Activated CD4-positive, alpha-beta T cell treated with anti-CD3 and anti-CD28 coated beads for 36 hours (primary cell): ENCODE data around the gene SNX9. TPM values are rescaled to one million over a fixed set of nuclear protein-coding genes. Genes with fewer than 3 reads are reported as not detected.
A peak's percentile ranks its signal among the peaks of the same experiment; 100 is the strongest.

Source experiments
- ATAC-seq: fragments of 200-7000 bp; cut with Tn5 transposase; one replicate; pipeline ENCODE4 v1.10.0; 2021; ENCODE audit warnings: mild to moderate bottlenecking, moderate library complexity
- CTCF ChIA-PET: fragments of 350-600 bp; sonication (Branson Sonifier 250); formaldehyde crosslinking; loops from one replicate; lab custom pipeline; 2021; ENCODE audit warnings: antibody characterized with exemption; lab: Charles Lee
- POLR2A ChIA-PET: fragments of 350-600 bp; sonication (Branson Sonifier 250); formaldehyde crosslinking; loops from one replicate; lab custom pipeline; 2021; ENCODE audit warnings: antibody characterized with exemption, inconsistent platforms; lab: Charles Lee
- DNase-seq: peaks from one replicate; pipeline ENCODE4 v3.0.0-alpha.2; 2020
- H3K27ac Mint-ChIP-seq: one replicate; pipeline ENCODE4 v1.8.0; 2021; ENCODE audit warnings: mixed read lengths
- H3K27me3 Mint-ChIP-seq: one replicate; pipeline ENCODE4 v1.8.0; 2021; ENCODE audit warnings: mixed read lengths
- H3K36me3 Mint-ChIP-seq: one replicate; pipeline ENCODE4 v1.8.0; 2021; ENCODE audit warnings: low read depth, mixed read lengths
- H3K4me1 Mint-ChIP-seq: one replicate; pipeline ENCODE4 v1.8.0; 2021; ENCODE audit warnings: mixed read lengths
- H3K4me3 Mint-ChIP-seq: one replicate; pipeline ENCODE4 v1.8.0; 2021; ENCODE audit warnings: mild to moderate bottlenecking, moderate library complexity, mixed read lengths
- H3K9me3 Mint-ChIP-seq: one replicate; pipeline ENCODE4 v1.8.0; 2021; ENCODE audit warnings: low read depth, mixed read lengths
- intact Hi-C, 2 experiments: fragments of 100-400 bp; cut with DNase I in 1 of 2; cut with micrococcal nuclease in 1 of 2; formaldehyde crosslinking; loops; one replicate each; pipeline versions ENCODE4 v1.14.2 to v1.15.1; 2022 to 2024; cut with DNase I, micrococcal nuclease
- total RNA-seq, 2 experiments: library from RNA; stranded (reverse); gene quantifications; one replicate each; pipeline ENCODE4 v1.2.3, GENCODE V29; 2021

SNX9 gene
- total RNA-seq, 2 experiments from 2014 or later: 39.4 to 43.3 TPM

DNA sequence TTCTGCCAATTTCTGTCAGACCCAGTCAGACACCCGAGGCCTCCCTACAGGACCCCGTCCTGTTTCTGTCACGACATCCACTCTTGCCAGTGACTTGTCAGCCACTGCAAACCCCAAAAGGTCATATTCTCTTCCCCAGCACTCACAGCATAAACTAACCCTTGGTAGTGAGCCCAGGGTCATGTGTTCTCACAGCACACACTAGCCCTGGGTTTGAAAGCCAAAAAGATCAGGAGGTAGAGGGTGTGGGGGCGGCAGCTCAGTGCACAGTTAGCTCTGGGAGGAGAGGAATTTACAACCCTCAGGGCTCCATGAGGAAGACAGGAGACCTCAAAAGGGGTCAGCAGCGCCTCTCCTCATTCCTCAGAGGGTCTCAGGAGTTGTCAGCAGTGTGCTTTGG, 9.9 kb upstream of the SNX9 start:
- POLR2A ChIA-PET: no interaction called here
- ATAC-seq: no peak

DNA sequence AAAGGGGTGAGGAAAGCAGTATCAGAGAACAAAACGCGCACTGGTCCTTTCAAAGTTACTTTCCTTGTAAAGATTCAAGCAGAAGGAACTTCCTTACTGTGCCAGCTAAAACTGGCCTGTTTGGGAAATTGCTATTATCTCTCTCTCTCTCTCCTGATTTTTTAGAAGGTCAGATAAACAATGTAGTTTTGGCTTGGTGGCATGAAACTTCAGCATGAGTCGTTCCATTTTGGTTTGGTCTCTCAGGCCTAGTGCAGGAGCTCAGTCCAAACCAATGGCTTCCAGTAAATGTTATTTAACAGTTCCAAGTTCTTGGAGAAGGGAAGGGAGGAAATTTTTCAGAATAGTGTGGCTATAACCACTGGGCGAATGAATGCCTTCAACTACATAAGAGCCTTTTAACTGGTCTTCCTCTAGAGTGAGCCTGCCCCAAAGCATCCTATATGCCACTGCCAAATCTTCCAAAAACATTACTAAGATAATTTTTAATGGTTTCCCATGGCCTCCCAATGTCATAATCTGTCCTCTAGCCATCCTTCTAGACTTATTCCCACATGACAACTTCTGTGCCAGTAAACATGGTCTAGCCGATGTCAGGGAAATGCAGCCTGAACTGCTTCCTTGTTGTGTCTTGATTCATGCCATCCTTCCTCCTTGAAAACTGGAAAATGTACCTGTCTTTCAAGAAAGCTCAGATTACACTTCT, 9.1 kb upstream of the SNX9 start:
- DNase-seq (no peak), ATAC-seq (no peak)
- POLR2A ChIA-PET: no interaction called here
- Mint-ChIP-seq H3K27ac (no peak overlapping the region), H3K27me3 (peaks cover 7% of the 10 kb centered on the region), H3K36me3 (peaks cover 4% of the 10 kb centered on the region), H3K4me1 (peaks cover 53% of the 10 kb centered on the region), H3K9me3 (peaks cover 6% of the 10 kb centered on the region), H3K4me3 (no peak overlapping the region)
- CTCF ChIA-PET: interaction anchor here (0.6 to 0.8 kb wide), 2 partner anchors 13 to 1057 kb away, joined by 3 read pairs; no protein-coding TSS in a partner anchor
- intact Hi-C loops: no loop called here

More for the DNA sequence above, 9.9 kb upstream of the SNX9 start:
- peaks cover 8% of the 10 kb centered on the region for H3K36me3 Mint-ChIP-seq
- H3K9me3 Mint-ChIP-seq: peaks cover 6% of the 10 kb centered on the region
- no peak overlapping the region for H3K27ac Mint-ChIP-seq
- H3K4me1 Mint-ChIP-seq: peaks cover 50% of the 10 kb centered on the region
- H3K4me3 Mint-ChIP-seq: no peak overlapping the region
- DNase-seq: no peak
- intact Hi-C loops: no loop called here
- CTCF ChIA-PET: no interaction called here
- peaks cover under 1% of the 10 kb centered on the region for H3K27me3 Mint-ChIP-seq

DNA sequence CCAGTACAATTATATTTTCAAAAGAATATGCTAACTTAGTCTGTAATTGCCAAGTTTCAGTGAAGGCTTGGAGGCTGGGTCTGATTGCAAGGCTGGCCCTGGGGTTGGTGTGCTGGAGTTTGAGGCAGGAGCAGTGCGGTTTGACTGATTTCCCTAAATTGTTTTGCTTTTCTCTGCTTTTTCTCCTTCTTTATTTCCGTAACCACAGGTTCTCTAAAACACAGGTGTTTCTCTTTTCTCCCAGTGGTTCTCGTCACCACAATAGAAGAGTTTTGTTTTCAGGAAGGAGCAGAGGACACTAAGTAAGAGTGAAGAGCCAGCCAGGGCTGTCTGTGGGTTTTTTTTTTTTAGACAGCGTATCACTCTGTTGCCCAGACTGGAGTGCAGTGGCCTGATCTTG, 8.2 kb upstream of the SNX9 start:
- ATAC-seq (peak; percentile 65), DNase-seq (no peak)
- Mint-ChIP-seq H3K36me3 (peaks cover 4% of the 10 kb centered on the region), H3K4me3 (no peak overlapping the region), H3K27me3 (peaks cover 7% of the 10 kb centered on the region), H3K27ac (peak overlapping the region; percentile 42), H3K9me3 (peaks cover 2% of the 10 kb centered on the region), H3K4me1 (peaks cover 54% of the 10 kb centered on the region)
- ChIA-PET POLR2A (no interaction called here), CTCF (interaction anchor here (0.6 to 1.6 kb wide), 4 partner anchors 9 to 1058 kb away, joined by 3 to 8 read pairs (median 5); no protein-coding TSS in a partner anchor)
- intact Hi-C loops: no loop called here

DNA sequence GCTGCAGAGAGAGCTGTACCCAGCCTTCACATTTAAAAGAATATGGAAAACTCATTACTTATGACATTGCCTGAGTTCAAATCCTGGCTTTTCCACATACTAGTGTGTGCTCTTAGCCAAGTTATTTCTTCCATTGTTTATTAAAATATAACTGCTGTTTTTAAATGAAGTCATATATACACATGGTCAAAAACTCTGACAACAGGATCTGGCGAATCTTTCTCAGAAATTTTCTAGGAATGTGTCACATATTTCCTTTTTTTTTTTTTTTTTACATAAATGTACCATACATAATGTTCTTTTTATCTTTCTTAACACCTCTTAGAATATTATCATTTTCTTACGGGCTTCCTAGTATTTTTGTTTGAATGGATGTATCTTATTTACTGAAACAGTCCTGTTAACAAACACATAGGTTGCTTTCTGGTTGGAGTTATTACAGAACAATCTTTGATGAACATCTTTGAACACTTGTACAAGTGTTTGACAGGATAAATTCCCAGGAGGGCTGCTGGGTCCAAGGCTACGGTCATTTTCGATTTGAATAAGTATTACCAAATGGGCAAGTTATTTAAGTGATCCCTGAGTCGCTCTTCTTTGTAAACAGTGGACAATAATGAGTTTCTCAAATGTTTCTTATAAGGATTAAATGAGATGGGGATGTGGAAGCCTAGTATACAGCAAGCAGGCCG, 1.6 kb upstream of the SNX9 start:
- Mint-ChIP-seq H3K27ac (peak overlapping the region; percentile 61), H3K9me3 (peaks cover 2% of the 10 kb centered on the region), H3K27me3 (peaks cover 11% of the 10 kb centered on the region), H3K36me3 (peaks cover 21% of the 10 kb centered on the region), H3K4me1 (peaks cover 49% of the 10 kb centered on the region), H3K4me3 (peak overlapping the region; percentile 66)
- DNase-seq: no peak
- CTCF ChIA-PET: interaction anchor here (0.7 to 1.4 kb wide), 3 partner anchors 18 to 67 kb away, joined by 3 to 4 read pairs (median 3); no protein-coding TSS in a partner anchor
- intact Hi-C loops: loop anchor here in 1 of 2 experiments (2.0 to 5.0 kb wide), 4 partner anchors 159 to 826 kb away; partner anchors contain the start of genes SYNJ2 and ZDHHC14
- no peak for ATAC-seq
- POLR2A ChIA-PET: interaction anchor here (1.0 kb wide), 1 partner anchor 52 kb away, joined by 4 read pairs; no protein-coding TSS in a partner anchor

DNA sequence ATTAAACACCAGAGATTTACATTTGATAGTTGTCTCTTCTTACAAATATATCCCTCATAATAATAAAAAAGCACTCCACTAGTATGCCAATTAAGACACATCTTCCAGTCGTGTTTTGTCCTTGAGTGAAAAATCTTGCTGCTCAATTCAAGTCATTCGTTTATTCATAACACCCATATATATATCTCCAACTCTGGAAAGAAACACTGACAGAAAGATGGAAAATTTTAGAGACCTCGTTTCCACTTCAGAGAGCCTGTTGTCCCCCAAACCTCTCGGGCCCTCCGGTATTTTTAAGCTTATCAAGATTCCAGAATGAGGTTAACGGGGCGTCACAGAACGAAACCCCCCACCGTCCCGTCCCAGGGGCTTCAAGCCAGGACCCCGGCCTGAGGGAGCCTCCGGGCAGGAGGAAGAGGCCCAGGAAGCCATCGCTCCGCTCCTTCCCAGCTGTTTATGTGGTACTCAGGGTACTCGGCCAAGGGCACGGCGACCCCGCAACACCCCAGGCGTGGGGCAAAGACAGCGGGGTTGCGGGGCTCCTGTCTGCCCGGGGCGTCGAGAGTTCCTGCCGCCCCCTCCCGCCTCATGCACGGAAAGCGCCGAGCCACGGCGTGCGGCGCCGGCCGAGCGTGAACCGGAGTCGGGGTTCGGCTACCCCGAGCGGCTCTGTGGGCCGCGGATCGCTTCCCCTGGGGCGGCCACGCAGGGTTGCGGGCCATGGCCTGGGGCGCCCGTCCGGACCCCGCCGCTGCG, 623 bp upstream of the SNX9 start:
- peak; percentile 9 for ATAC-seq
- intact Hi-C loops: loop anchor here in 1 of 2 experiments (2.0 to 5.0 kb wide), 4 partner anchors 158 to 825 kb away; partner anchors contain the start of genes SYNJ2 and ZDHHC14

DNA sequence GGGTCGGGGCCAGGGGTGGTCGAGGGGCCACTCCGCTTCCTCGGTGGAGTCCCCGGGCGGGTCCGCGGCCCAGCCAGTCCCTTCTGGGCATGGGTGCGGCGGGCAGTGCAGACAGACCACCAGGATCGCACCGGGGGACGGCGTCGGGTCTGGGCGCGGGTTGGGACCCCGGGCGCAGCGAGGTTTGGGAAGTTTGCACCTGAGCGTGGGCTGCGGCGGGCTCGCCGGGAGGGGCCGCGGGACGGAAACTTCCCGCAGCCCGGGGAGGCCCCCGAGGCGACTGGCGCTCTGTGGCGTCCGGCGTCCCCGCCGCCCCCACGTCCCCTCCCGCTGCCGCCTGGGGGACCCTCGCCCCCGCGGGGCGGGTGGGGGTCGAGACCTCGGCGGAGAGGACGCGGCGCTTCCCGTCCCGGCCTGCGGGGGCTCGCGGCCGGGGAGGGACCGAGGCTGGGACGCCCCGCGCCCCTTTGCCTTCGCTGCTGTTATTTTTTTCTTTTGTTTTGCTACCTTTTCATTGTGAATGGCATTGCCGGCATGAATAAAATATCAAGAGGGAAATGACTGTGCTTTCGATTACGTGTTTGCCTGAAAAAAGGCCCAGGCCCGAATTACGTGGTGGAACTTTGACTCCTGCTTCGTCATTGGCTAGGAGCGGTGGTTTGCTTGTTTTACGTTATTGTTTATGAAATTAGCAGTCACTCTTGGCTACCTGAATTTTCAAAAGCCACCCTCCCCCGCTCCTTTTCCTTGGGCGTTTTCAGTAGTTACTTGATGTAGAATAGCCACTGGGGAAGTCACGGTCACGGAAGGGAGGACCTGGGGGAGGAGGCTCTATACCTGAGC, 703 bp downstream of the SNX9 start:
- peaks cover 25% of the 10 kb centered on the region for H3K36me3 Mint-ChIP-seq
- CTCF ChIA-PET: no interaction called here
- peaks cover 5% of the 10 kb centered on the region for H3K27me3 Mint-ChIP-seq
- peaks cover 1% of the 10 kb centered on the region for H3K9me3 Mint-ChIP-seq
- intact Hi-C loops: loop anchor here (1.0 to 5.0 kb wide), 16 partner anchors 10 to 824 kb away; partner anchors contain the start of genes SYNJ2 (in 1 of the 2) and ZDHHC14 (in 1 of the 2)
- ATAC-seq (peak; percentile 77), DNase-seq (peak; percentile 92)
- POLR2A ChIA-PET: interaction anchor here (0.6 to 1.6 kb wide), 3 partner anchors 59 to 70 kb away, joined by 3 to 4 read pairs (median 3); no protein-coding TSS in a partner anchor
- H3K27ac Mint-ChIP-seq: peak overlapping the region; percentile 99
- peak overlapping the region; percentile 92 for H3K4me3 Mint-ChIP-seq
- peaks cover 50% of the 10 kb centered on the region for H3K4me1 Mint-ChIP-seq

More for the DNA sequence above, 623 bp upstream of the SNX9 start:
- peak; percentile 62 for DNase-seq
- Mint-ChIP-seq H3K9me3 (peaks cover 2% of the 10 kb centered on the region), H3K4me3 (peak overlapping the region; percentile 66), H3K27ac (peak overlapping the region; percentile 61), H3K36me3 (peaks cover 21% of the 10 kb centered on the region), H3K4me1 (peaks cover 44% of the 10 kb centered on the region), H3K27me3 (peaks cover 11% of the 10 kb centered on the region)
- CTCF ChIA-PET: interaction anchor here (0.7 to 1.4 kb wide), 2 partner anchors 19 to 22 kb away, joined by 3 read pairs; no protein-coding TSS in a partner anchor
- POLR2A ChIA-PET: interaction anchor here (1.0 kb wide), 1 partner anchor 53 kb away, joined by 4 read pairs; no protein-coding TSS in a partner anchor

DNA sequence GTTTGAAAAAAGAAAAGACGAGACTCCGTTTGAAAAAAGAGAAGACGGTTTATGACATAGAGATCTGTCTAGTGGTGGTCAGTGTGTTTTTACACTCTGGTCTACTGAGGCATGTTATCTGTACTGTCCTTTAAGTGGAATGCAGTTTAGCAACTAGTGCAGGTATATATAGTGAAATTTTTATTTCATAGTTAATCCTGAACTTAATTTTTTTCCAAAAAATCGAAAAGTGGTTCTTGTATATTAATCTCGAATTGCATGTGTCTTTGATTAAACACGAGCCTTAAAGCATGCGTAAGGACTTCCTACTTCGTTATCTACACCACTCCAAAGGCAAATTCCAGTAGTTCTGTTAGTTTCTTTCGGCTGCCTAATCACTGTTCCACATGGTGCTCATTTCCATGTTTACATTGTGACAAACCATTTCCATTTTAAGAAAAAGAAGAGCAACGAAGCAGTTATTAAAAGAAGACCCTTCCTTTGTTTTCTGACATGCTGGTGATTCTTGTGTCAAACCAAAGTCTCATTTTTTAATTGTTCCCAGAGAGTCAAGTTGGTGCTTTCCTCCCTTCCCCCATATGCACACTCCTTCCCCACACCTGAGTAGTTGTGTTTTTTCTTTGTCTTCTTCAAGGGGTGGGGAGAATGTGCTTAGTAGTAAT, 2.3 kb downstream of the SNX9 start:
- no peaks in the 10 kb centered on the region for H3K9me3 Mint-ChIP-seq
- peak overlapping the region; percentile 99 for H3K27ac Mint-ChIP-seq
- intact Hi-C loops: loop anchor here (2.0 kb wide), 4 partner anchors 19 to 59 kb away; no protein-coding TSS in a partner anchor
- H3K4me1 Mint-ChIP-seq: peaks cover 64% of the 10 kb centered on the region
- ChIA-PET CTCF (no interaction called here), POLR2A (interaction anchor here (1.6 kb wide), 1 partner anchor 61 kb away, joined by 3 read pairs; no protein-coding TSS in a partner anchor)
- H3K27me3 Mint-ChIP-seq: peaks cover 4% of the 10 kb centered on the region
- peaks cover 30% of the 10 kb centered on the region for H3K36me3 Mint-ChIP-seq
- H3K4me3 Mint-ChIP-seq: peak overlapping the region; percentile 92
- ATAC-seq (no peak), DNase-seq (no peak)

DNA sequence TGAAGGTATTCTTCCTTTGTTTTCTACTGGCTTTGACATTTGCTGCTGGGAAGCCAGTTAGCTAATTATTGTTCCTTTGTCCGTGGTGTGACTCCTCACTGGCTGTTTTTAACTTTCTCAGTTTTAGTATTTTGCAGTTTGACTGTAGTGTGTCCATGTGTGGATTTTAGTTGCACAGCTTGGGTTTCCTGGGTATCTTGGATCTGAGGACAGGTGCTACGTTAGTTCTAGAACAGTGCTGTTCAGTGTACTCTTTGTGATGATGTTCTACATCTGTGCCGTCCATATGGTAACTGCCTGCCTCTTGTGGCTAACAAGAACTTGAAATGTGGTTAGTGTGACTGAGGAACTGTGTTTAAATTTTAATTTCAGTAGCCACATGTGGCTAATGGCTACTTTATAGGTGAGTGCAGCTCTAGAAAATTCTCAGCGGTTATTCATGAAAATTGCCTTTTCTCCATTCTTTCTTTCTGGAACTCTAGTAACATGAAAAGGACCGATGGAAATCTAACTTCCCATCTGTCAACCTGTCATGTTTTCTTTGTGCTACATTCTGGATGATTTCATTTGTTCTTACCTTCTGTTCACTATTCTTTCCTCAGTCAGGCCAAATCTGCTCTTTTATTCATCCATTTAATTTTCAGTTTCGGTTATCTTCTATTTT, 7.4 kb downstream of the SNX9 start:
- no peaks in the 10 kb centered on the region for H3K27me3 Mint-ChIP-seq
- H3K4me3 Mint-ChIP-seq: peak overlapping the region; percentile 37
- H3K36me3 Mint-ChIP-seq: peaks cover 52% of the 10 kb centered on the region
- CTCF ChIA-PET: interaction anchor here (0.6 to 4.9 kb wide), 5 partner anchors 9 to 74 kb away, joined by 3 to 25 read pairs (median 7); no protein-coding TSS in a partner anchor
- POLR2A ChIA-PET: interaction anchor here (0.6 to 1.1 kb wide), 2 partner anchors 70 to 513 kb away, joined by 3 to 4 read pairs; no protein-coding TSS in a partner anchor
- intact Hi-C loops: loop anchor here (2.0 to 10.0 kb wide), 3 partner anchors 14 to 1034 kb away; no protein-coding TSS in a partner anchor
- peak overlapping the region; percentile 75 for H3K27ac Mint-ChIP-seq
- H3K4me1 Mint-ChIP-seq: peaks cover 76% of the 10 kb centered on the region
- DNase-seq (no peak), ATAC-seq (peak; percentile 48)
- H3K9me3 Mint-ChIP-seq: peaks cover 24% of the 10 kb centered on the region

DNA sequence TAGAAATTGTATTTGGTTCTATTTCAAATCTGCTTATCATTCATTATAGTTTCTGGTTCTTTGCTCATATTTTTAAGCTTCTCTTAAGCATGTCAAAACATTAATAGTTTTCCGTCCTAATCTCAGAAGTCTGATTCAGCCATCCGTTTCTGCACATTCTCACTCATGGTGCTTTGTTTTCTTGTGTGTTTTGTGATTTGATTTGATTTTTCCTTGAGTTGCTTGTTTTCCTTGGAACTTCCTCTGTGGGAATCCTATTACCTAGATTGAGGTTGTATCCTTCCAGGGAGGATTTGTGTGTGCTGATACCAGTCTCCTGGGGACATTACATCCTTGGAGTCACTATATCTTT, 7.9 kb downstream of the SNX9 start:
- H3K36me3 Mint-ChIP-seq: peaks cover 51% of the 10 kb centered on the region
- no peak for DNase-seq
- CTCF ChIA-PET: interaction anchor here (1.3 to 4.9 kb wide), 4 partner anchors 15 to 75 kb away, joined by 3 to 25 read pairs (median 10); no protein-coding TSS in a partner anchor
- intact Hi-C loops: loop anchor here (2.0 to 10.0 kb wide), 3 partner anchors 14 to 1034 kb away; no protein-coding TSS in a partner anchor
- H3K4me3 Mint-ChIP-seq: peak overlapping the region; percentile 37
- peaks cover 75% of the 10 kb centered on the region for H3K4me1 Mint-ChIP-seq
- peak overlapping the region; percentile 75 for H3K27ac Mint-ChIP-seq
- POLR2A ChIA-PET: interaction anchor here (0.6 to 1.1 kb wide), 2 partner anchors 70 to 514 kb away, joined by 3 to 4 read pairs; no protein-coding TSS in a partner anchor
- no peak for ATAC-seq
- peaks cover 26% of the 10 kb centered on the region for H3K9me3 Mint-ChIP-seq
- H3K27me3 Mint-ChIP-seq: no peaks in the 10 kb centered on the region
